Measurements from ENCODE around the gene UBXN11.
"Not testable (repeated sequence)": the region's sequence is repeated elsewhere in the genome, so short reads cannot be mapped to it uniquely, and the experiment has no call there.

Gene UBXN11

DNA sequence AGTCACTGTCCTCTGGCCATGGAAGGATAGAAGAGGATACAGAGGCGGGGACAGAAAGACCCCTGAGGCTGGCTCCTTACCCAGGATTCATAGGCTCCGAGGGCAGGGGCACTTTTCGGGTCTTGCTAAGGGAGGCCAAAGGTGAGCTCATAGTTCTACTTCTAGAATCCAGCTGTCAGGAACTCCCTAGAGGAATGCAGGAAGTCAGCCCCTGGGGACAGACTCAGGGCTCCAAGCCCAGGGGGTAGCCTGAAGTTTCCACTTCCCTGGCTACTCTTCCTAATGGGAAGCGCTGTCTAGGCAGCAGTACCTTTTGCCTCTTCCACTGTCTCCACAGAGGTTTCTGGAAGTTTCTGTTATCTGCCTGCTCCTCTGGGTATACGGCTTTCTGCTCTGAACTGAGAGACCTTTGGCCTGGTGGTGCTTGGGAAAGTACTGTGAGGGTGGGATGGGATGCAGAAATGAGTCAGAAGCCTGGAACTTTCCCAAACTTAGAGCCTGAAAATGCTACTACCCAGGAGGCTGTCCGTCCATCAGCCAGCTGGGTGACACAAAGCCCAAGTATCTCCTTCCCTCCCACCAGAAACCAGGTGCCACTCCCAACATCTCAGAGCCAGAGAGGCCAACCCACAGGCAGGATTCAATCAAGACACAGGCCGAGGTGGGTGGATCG lies 3.6 kb downstream of the UBXN11 start:
- no peak for DNase-seq

DNA sequence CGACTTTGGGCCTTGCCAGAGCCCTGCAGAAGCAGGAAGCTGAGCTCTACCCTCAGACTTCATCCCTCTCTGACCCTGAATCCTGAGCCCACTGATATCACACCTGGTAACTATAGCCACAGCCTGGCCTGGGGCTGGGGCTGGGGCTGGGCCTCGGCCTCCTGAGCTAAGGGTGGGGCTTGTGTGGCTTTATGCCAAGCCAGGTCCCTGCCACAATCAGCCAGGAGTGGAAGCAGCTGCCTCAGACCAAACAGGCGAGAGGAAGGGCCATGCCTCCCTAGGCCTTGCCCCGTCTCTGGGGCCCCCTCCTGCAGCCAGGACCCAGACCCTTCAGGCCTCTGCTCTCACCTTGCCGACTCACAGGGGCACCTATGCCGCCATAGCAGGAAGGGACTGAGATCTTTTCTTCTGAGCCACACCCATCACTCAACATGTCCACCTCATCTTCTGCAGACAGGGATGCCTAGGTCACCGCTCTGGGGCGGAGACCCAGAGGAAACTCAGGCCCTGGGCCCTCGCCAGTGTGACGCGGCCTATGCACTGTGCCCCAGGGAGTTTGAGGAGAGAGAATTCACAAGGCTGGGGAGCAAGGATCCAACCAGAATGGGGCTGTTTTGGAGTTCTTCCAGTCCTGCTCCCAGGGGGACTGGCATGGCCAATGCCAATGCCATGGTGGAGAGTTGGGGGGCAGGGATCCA lies 5.7 kb downstream of the UBXN11 start:
- DNase-seq: no peak

DNA sequence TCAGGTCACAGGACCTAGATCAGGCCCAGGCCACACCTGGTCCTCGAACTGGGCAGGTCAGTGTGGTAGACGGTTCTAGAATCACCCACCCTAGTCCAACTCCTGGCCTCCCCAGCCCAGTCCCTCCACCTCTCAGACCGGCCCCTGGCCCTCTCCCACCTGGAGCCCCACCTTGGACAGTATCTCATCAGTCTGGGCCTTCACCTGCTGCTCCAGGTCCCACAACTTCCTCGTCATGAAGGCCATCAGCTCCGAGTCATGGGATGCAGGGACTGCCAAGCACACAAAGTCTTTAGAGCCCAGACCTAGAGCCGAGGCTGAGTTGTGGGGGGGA lies 8.7 kb downstream of the UBXN11 start:
- DNase-seq: no peak

DNA sequence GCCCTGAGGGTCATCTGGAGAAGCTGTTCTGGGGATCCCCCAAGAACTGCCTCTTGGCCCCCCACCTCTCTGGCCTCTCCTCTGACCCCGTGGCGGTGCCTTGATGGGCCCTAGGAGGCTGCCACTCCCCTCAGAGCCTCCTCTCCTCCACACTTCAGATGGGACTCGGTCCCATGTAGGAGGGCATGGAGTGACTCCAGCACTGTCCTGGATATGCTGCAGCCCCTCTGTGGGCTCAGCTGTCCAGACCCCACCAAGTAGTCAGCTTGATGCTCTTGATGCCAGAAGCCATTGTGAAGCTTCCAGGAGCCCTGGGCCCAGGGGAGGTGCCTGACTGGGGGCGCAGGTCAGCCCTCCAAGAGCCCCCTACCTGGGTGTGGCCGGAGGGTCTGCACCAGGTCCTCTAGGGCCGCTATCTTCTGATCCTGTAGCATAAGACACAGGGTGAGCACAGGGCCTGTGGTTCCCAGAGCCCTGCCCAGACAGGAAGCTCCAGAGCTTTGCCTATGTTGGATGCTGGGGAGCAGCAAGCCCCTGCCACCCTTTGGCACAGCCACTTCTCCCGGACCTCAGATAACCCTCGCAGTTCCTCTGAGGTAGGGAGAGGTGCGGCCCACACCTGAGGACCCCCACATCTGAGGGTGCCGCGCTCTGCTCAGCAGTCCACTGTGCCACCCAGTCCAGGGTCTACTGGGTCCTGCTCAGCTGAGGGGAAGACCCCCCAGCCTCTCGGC lies 9.2 kb downstream of the UBXN11 start:
- no peak for DNase-seq

DNA sequence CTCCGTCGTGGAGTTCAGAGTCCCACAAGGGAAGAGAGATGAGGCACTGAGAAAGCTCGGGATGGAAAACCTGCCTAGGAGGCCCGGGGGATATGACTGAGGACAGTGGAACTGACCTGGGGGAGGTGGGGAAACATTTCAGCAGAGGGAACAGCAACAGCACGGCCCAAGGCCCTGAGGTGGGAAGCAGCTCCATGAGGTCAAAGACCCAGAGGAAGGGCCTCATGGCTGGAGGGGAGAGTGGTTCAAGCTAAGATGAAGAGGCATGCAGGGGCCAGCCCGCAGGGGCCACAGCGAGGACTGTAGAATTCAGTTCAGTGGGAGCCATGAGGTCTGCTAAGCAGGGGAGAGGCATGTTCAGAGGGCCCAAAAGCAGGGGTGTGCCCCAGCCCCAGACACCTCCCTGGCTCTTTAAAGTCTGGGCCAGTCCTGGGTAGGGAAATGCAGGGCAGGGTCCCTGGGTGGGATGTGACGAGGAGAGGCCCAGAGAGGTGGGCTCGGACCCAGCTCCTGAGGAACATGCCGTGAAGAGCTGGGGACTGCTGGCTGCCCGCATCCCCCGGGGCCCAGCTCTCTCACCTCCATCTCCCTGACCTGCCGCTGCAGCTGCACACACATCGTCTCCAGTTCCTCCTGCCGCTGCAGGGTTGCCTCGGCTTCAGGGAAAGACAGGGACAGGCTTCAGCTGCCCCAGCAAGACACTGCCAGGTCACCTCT lies 9.9 kb downstream of the UBXN11 start:
- no peak for DNase-seq

DNA sequence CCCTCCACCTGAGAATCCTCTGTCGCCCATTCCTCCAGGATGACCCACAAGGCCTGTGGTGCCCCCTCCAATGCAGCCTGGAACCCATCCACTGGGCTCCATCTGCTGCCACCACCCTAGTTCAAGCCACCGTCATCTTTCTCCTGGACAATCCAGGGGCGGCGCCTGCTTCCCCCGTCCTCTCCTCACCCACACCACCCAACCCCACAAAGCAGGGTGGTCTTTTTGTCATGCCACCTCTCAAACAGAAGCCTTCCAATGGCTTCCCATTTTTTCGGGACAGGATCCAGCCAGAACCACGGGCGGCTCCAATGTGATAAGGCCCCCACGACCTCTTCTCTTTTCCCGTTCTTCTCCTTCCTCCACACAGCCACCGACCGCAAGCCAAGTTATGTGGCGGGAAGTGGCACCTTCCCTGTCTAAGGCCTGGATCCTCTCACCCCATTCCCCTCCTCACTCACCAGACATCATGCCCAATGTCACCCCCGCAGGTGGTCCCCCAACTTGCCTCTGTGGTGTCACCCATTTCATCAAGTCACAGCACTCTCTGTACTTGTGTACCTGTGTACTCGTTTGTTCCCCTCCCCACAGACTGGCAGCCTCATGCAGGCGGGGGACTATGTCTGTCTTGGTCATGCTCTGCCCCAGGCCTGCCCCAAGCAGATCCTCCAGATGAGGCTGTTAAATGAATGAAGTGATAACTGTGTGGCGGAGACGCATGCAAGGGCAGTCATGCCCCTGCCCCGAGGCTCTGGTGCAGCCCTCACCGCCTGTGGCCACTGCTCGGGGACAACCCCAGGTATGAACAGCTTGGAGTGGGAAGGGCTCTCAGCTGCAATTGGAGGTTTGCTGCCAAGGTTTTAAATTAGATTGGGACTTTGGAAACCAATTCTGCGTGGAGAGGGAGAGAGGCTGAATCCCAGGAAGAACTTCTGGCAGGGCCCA lies 11.0 kb downstream of the UBXN11 start:
- no peak for DNase-seq

DNA sequence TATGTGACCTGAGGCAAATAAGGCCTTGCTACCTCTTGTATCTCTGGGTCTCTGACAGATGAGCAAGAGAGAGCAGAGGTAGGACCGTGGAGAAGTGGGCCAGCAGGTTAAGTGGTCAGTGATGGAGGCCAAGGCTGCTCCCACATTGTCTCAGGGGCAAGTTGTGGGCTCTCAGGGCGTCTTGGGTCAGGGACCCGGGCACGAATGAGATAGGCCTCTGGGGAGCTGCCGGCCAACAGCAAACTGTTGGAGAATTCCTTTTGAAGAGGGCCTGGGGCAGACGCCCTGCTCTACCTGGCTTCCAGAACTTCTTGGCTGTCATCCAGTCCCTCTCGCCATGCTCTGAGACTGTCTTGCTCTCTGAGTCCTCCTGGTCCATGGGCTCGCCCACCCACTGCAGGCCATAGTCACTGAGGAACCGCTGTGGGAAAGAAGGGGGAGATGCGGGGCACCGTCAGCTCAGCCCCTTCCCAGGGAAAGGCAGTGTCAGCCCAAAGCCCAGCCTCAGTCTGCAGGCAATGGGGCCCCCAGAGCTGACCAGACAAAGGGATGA lies 12.4 kb downstream of the UBXN11 start:
- no peak for DNase-seq

DNA sequence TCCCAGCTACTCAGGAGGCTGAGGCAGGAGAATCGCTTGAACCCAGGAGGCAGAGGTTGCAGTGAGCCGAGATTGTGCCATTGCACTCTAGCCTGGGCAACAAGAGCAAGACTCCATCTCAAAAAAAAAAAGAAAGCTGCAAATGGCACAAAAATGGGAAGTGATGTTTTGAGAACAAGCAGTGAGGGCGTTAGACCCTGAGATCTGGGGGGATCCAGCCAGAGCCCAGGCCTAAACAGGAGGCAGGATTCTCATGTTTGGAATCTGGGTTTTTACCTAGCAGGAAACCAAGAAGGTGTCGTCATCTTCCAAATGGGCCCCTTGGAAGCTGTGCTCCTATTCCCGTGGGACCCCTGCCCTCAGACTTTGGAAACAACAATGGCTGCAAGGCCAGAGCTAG lies 13.7 kb downstream of the UBXN11 start:
- not testable (repeated sequence) for DNase-seq

DNA sequence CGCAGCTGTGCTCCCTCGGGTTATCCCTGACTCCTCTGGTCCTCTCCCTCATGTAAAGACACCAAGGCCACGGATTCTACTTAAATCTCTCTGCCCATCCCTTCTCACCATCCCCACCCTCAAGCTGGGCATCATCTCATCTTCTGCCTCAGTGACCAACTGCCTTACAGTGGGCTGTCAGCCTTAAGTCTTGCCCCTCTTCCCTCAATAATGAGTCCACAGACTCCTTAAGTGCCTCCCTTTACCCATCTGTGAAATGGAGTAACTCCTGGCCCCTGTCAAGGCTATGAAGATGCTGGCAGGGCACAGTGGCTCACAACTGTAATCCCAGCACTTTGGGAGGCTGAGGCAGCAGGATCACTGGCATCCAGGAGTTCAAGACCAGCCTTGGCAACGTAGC lies 14.5 kb downstream of the UBXN11 start:
- no peak for DNase-seq

DNA sequence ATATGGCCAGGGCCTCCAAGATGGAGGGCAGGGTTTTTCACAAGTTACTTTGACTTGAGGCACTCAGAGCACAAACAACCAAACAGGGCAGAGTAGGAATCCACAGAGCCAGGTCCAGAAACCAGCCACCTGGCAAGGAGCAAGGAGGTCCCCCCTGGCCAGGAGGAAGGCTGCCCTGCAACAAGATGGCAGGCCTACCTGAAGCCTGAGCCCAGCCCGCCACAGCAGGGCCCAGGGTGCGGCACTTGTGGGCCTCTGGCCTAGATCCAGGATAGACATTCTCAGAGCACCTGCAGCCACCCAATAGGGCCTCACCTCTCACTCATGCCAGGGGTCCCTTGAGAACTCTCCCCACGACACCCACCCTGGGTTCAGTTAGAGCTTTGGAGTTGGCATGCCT lies 15.0 kb downstream of the UBXN11 start:
- DNase-seq: no peak

DNA sequence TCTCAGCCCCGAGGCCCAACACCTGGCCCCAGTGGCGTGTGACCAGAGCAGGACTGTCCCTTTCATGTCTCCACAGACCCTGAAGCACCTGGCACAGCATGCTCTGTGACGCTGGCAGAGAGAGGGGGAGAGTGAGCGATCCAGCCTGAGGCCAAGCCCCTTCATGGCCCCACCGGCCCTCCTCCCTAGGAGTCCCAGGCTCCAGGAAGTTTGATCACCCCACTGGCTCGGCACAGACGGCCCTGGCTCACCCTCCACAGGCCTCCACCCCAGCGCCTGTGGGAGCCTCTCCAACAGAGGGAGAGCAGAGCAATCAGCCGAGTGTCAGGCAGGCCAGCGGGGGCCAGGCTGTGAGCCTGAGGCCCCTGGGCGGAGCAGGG lies 15.6 kb downstream of the UBXN11 start:
- DNase-seq: no peak

DNA sequence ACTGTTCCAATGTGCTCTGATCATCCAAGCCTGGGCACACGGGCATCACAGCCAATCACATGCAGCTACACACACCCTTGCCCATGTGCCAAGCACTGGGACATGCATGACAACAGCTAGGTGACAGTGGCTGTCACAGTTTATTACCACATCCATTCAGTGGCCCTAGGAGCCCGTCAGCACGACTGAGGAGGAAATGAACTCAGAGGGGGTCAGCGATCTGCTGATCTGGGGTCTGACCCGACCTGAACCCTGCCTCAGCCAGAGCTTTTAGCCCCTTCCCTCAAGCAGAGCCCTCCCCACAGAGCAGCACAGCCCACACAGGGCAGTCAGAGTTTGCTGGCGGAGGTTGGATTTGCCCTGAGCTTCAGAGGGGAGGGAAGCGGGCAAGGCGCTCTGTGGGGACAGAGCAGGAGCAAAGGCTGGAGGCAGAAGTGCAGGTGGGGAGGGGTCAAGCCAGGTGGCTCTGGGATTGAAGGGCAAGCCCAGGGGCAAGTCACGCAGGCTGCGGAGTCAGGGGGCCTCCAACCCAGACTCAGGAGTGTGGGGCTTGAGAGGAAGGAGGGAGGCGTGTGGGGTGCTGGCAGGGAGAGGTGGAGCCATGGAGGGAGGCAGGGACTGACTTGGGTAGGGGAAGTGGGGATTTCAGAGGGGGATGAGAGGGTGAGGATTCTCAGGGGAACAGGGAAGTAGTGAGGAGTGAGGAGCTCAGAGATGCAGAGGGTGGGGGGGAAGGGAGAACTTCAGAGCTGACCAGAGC lies 16.1 kb downstream of the UBXN11 start:
- DNase-seq: peak; percentile 41

DNA sequence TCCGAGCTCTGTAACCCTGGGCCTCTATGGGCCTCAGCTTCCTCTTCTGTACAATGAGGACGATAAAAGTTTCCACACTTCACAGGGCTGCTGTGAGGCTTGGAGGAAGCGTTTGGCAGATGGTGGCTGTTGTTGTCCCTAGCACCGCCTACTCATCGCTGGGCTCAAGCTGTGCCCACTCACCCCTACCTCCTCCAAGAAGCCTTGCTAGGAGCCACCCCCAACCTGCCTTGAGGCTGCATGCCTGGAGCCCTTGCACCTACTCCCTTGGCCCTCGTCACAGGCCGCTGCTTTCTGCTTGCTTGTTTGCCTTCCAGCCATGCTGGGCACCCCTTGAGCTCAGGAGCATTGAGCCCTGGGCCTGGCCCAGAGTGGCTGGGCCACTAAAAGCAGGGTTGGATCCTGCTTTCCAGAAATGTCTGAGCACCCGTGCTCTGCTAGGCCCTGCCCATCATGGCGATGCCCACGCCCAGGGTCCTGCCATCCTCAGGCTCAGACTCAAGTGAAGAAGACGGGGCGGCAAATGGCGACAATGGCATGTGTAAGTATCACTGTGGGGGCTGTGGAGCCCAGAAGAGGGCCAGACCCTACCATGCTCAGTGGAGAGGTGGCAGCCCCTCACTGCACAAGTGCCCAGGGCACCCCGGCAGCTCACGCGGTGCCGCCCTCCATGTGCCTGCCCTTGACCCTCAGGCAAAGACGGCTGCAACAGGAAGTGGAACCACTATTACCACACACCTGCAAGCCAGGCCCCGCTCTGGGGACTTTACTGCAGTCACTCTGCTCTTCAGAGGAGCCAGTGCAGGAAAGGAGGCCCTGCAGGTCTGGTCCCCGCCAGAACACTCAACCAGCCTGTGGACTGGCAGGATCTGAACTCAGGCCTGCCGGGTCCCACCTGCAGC lies 17.0 kb downstream of the UBXN11 start:
- DNase-seq: peak; percentile 94

DNA sequence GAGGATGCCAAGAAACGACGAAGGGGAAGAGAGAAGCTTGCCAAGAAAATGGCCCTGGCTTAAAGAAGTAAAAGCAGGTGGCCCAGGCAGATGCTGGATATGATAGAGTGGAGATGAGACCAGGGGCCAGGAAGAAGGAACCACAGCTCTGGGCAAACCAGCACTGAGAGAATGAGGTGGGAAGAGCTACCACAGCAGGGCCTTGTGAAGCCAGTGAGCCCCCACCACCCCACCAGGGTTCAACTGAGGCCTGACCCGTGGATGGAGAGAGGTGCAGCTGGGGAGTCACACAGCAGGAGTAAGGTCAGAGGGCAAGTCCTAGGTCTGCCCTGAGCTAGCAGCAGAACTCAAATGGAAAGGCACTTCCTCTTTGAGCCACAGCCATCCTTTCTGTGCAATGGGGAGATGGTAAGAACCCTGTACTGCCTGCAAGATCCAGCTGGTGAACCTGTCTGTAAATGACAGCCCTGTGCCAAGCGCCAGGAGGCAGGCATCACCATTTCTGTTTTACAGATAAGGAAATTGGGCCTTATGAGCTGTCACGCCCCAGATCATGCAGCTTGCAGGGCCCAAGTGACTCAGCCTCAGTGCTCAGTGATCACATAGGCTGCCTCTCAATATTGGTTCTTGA lies 18.0 kb downstream of the UBXN11 start:
- DNase-seq: peak; percentile 63

DNA sequence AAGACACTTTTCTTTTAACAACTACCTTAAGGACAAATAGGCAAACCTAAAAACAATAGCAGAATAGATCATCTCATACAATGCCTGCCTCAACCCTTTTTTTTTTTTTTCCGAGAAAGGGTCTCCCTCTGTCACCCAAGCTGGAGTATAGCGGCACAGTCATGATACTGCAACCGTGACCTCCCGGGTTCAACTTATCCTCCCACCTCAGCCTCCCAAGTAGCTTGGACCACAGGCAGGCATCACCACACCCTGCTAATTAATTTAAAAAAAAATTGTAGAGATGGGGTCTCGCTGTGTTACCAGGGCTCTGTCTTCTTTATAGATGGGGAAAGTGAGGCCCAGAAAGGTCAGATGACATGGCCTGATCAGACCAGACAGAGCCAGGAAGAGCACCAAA lies 18.6 kb downstream of the UBXN11 start:
- DNase-seq: no peak

DNA sequence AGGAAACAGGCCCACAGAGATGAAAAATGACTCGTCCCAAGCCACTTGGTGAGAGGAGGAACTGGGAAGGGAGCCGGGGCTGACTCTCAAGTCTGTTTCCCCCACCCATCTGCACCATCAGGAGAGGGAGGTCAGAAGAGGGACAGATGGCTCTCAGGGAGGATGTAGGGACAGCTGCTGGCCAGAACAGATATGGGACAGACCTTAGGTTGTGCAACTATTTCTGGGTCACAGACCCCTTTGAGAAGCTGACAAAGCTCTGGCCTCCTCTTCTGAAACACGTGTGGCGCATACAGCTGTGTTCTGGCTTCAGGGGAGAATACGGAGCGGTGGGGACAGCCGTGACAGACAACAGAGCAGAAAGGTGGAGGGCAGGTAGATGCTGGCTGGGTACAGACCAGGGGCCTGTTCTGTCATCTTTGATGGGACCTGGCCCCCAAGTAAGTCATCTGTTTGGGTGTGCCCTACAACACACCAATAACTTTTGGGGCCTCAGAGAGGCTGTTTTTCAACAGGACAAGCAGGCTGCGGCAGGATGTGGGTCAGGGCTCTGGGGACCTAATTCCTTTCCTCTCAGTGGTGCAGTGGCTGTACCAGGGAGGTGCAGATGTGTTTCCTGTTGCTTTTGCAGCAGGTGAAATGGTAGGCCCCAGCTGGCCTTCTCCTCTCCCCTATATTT lies 19.3 kb downstream of the UBXN11 start:
- peak; percentile 79 for DNase-seq

DNA sequence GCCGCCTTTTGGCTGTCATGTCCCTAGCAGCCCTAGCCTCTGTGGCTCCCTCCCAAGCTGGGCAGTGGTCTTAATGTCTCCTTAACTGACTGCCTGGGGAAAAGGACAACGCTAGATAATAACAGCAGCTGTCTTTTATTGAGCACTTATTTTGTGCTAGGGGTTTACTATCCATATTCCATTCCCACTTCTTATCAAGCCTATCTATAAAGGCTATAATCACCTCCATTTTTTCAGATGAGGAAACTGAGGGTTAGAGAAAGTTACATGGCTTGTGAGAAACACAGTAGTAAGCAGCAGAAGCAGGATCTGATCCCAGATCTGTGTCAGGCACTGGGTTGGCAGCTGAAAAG lies 20.4 kb downstream of the UBXN11 start:
- no peak for DNase-seq

DNA sequence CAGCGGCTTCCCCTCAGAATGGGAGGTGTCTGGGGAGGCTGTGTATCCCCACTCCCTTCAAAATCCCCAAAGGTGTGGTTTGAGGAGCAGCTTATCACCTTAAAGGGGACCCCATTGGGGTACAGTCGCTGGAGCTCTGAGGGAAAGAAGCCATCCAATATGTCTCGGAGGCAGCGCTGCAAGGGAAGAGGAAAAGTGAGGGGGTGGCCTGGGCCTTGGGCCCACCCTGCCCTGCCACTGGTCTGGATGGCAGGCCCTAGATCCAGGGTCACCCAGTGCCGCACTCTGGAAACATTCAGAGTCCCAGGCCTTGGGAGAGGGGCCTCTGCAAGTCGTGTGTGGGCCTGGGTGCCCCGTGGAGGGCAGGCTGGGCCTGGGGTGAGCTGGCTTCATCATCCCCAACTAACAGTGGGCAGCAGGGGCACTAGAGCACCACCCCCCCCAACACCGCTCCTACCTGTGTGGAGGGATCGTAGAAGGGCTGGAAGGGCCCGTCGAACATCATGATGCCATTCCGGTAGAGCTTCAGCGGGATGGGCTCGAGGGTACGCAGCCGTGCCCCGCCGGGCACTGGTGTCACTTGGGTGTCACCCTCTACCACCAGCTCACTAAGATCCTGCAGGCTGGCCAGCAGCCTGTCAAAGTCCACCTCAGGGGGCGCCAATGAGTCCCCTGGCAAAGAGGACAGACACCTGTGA lies 20.9 kb downstream of the UBXN11 start:
- peak; percentile 8 for DNase-seq

Measured in GDM1 (cell line).